ENCODE results near the gene SLCO4C1.

The SLCO4C1 gene

GRCh38 chr5:102270036-102270435 is 26.0 kb downstream of the SLCO4C1 start:
- DNase-seq (ENCODE audit: low read depth in 3 of 3), result no peak

- DNase-seq (ENCODE audit: low read depth in 3 of 3), result no peak
Measured at GRCh38 chr5:102262688-102263087, 33.4 kb downstream of the SLCO4C1 start.

- no peak for DNase-seq (ENCODE audit: low read depth in 3 of 3)
Measured at GRCh38 chr5:102249381-102249780, 46.7 kb downstream of the SLCO4C1 start.

- no peak for DNase-seq (ENCODE audit: low read depth in 3 of 3)
Measured at GRCh38 chr5:102243213-102243612, 52.9 kb downstream of the SLCO4C1 start.

- no peak for DNase-seq (ENCODE audit: low read depth in 3 of 3)
Measured at GRCh38 chr5:102241809-102242421, 54.2 kb downstream of the SLCO4C1 start.

DNA sequence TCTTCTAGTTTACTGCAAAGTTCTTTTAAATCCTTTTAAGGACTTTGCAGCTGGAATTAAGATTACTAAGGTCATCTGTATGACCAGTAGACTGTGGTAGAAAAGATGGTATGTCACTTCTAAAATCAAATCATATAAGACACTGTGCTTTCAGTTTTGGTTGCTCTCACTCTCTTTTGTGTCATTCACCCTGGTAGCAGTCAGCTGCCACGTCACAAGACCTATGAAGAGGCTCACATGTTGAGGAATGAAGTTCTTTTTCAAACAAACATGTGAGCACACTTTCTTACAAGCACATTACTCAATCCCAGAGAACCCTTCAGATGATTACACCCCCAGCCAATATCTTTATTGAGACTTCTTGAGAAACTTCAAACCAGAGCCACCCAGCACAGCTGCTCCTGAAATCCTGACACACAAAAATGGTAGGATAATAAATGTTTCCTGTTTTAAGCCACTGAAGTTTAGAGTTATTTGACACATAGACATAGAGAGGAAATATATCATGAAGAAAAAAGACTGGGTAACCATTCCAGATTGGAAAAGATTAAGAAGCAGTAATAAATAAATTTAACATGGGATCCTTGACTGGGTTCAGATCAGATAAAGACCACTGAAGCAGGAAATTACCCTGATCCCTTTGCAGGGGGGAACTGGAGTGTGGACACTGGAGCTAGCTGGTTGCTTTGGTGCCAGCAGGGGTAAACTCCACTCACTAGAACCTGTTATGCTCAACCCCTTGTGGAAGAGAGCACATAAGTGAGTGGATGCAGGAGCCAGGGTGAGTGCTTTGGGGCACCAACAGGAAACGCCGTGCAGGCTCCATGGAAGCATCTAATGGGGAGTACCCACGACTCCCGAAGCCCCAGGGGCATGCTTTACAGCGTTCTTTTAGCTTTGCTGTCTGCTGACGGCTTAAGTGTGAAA is 64.1 kb downstream of the SLCO4C1 start:
- no peak for DNase-seq (ENCODE audit: low read depth in 3 of 3)

- no peak for DNase-seq (ENCODE audit: low read depth in 3 of 3)
Measured at GRCh38 chr5:102229685-102230084, 66.4 kb downstream of the SLCO4C1 start.

GRCh38 chr5:102226321-102226720 is 69.8 kb downstream of the SLCO4C1 start:
- DNase-seq (ENCODE audit: low read depth in 3 of 3), result no peak

- no peak for DNase-seq (ENCODE audit: low read depth in 3 of 3)
Measured at GRCh38 chr5:102223542-102224477, 72.3 kb downstream of the SLCO4C1 start.

DNA sequence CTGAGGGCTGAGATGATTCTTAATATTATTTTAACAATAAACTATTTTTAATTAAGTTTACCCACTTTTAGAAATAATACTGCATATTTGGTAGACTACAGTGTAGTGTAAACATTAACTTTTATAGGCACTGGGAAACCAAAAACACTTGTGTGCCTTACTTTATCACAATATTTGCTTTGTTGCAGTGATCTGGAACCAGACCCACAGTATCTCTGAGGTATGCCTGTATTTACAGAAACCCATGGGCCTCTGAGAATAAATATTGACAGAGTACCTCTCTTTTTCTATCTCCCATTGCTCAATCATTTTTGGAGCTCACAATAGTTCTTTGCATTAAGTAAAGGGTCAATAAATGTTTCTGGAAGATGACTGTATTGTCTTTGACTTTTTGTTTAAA is 73.3 kb downstream of the SLCO4C1 start:
- no peak for DNase-seq (ENCODE audit: low read depth in 3 of 3)

DNA sequence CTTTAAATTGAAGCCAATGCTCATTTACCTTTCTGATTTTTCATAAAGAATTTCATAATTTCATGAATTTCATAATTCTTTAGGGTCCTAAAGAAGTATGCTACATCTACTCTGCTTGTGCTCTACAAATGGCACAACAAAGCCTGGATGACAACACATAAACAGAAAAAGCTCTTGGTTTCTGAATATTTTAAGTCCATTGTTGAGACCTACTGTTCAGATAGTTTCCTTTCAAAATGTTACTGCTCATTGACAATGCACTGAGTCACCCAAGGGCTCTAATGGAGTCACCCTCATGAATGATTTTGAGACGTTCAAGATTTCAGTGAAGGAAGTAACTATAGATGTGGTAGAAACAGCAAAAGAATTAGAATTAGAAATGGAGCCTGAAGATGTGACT is 74.1 kb downstream of the SLCO4C1 start:
- no peak for DNase-seq (ENCODE audit: low read depth in 3 of 3)

DNA sequence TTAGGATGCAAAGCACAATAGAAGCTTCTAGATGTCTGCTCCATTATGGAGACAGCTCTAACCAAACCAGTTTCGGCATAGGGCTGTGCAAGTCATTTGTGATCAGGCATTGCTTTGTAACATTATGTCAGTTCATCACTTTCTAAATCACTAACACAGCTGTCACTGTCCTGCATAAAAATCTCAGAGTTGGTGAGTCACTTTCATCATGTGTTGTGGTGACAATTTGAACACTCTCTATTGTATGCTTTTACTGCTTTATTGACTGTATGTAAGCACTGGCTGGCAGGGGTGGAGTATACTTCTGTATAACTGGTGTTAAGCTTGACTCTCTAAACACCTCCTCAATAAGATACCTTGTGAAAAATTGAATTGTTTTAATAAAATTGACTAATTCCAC is 77.9 kb downstream of the SLCO4C1 start:
- DNase-seq (ENCODE audit: low read depth in 3 of 3), result no peak

DNA sequence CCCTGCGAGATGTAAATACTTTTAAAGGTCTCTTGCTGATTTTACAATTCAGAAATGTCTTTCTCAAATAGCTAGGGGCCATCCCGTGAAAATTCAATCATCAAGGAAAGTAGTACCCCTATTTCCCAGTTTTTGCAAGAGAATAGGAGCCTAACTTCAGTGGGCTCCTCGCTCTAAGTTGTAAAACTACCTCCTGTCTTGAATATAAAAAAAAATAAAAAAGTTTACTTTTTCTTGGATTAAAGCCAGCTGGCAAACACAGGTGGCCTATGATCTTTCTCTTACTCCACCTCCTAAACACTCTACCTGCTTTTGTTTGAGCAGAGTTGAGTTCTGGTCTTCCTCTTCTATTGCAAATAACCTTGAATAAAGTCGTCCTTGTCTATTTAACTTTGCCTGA is 79.4 kb downstream of the SLCO4C1 start:
- DNase-seq (ENCODE audit: low read depth in 3 of 3), result no peak

DNA sequence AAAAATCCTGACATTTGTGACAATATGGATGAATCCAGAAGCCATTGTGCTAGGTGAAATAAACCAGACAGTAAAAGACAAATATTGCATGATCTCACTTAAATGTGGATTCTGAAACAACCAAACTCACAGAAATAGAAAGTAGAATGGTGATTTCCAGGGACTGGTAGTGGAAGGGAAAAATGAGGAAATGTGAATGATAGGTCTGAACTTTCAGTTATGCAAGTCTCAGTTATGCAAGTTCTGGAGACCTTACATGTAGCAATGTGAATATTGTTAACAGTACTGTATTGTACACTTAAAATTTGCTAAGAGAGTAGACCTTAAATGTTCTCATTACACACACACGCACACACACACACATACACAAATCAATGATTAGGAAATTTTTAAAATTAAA is 84.9 kb downstream of the SLCO4C1 start:
- DNase-seq (ENCODE audit: low read depth in 3 of 3), result no peak

DNA sequence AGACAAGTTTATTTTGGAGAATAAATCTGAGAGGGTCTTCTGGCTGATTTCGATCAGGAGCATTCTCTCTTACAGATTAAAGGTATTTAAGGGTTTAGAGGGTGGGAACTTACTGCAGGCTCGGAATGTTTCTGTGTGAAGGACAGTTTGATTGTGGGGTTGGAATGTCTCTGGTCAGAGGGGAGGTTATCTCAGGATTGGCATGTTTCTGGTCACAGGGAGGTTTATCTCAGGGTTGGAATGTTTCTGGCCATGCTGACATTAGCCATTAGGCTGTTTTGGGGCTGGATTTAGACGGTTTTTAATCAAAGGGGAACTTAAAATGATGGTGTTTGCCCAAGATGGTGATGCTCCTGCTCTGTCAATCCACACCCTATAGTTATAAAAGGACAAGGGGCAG is 95.2 kb downstream of the SLCO4C1 start:
- no peak for DNase-seq (ENCODE audit: low read depth in 3 of 3)

DNA sequence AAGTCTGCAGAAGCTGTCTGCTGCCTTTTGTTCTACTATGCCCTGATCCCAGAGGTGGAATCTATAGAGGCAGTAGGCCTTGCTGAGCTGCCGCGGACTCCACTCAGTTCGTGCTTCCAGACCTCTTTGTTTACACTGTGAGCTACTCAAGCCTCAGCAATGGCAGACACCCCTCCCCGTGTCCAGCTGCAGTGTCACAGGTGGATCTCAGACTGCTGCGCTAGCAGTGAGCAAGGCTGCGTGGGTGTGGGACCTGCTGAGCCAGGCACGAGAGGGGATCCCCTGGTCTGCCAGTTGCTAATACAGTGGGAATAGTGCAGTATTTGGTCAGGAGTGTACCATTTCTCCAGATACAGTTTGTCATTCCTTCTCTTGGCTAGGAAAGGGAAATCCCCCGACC is 99.6 kb downstream of the SLCO4C1 start:
- no peak for DNase-seq (ENCODE audit: low read depth in 3 of 3)

Data from stimulated activated CD4-positive, alpha-beta T cell treated with anti-CD3 and anti-CD28 coated beads, TNF-alpha, amount 100 ng/mL, for 48 hours (primary cell).